ENCODE results near the gene CPLX3.

DNA sequence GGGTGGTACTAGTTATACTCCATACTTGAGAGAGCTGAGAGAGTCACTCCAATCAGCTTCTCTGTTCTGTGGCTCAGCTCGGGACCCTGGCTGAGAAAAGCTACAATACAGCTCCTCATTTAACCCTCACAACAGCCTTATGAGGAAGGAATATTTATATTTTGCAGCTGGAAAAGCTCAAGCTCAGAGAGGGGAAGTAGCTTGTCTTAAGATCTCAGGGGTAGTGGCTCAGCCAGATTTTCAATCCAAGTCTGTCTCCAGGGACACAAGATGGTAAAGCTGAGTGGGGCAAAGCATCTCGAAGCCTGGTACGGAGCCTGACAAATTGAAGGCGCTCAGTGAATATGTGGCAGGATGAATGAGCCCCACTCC is 31.9 kb downstream of the CPLX3 start:
- TF ChIP-seq ZNF274 (IDR thresholded peaks at IDR 0.05; ENCODE audit: low read depth, low read length) (no peak), YY1 (IDR thresholded peaks at IDR 0.05; ENCODE audit: insufficient read depth, insufficient read length) (no peak), SUZ12 (IDR thresholded peaks at IDR 0.05; ENCODE audit: extremely low read depth, insufficient read depth, insufficient read length) (no peak)

Data from NT2/D1 (cell line).